GM19372 (cell line): ENCODE measurements around the gene CCDC157.

Source experiments
- ATAC-seq: cut with Tn5 transposase; IDR thresholded peaks from one replicate; pipeline ENCODE4 v1.9.1; 2021; ENCODE audit warnings: mild to moderate bottlenecking, low read depth, moderate library complexity; ENCODE audit not compliant: unreplicated experiment

The CCDC157 gene

DNA sequence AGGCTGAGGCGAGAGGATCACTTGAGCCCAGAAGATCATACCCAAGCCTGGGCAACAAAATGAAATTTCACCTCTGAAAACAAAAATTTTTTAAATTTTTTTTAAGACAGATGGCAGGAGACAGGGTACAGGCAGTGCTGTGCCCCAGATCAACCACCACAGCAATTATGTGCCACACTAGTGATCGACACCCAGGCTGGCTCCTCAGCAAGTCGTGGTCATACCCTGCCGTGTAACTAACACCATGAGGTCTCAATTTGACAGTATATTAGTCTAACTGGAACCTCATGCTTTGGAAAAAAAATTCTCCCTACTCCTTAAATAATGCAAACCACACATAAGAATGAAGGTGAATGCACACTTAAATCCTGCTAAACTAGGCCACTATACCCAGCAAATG is 8.4 kb upstream of the CCDC157 start:
- ATAC-seq: no peak

DNA sequence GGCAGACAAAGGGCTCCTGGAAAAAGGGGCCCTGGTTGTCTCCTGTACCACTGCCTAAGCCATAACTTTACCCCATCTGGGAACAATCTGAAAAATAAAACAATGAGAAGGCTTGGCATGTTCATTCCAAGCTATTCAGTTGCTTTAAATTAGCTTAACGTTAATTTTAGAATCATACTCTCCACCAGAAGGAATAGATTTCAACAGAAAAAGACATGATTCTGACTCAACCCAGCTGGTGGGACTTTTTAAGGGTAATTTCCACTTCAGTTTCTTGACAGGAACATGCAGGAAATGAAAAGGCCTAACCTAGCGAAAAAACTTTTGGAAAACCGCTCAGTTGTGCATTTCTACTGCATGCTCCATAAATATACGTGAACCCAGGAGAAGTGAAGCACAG is 8.0 kb upstream of the CCDC157 start:
- no peak for ATAC-seq

DNA sequence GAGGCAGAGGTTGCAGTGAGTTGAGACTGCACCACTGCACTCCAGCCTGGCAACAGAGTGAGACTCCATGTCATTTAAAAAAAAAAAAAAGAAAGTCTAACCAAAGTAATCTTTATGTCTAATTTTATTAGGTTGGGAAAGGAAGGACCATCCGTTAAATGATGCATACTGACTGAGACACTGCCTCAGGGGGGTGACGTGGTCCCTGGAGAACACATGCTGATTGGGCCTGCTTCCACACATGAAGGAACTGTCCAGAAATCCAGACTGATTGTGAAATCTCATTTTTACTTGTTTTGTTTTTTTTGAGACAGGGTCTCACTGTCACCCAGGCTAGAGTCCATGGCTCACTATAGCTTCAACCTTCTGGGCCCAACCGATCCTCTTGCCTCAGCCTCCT is 5.6 kb upstream of the CCDC157 start:
- ATAC-seq: no peak

DNA sequence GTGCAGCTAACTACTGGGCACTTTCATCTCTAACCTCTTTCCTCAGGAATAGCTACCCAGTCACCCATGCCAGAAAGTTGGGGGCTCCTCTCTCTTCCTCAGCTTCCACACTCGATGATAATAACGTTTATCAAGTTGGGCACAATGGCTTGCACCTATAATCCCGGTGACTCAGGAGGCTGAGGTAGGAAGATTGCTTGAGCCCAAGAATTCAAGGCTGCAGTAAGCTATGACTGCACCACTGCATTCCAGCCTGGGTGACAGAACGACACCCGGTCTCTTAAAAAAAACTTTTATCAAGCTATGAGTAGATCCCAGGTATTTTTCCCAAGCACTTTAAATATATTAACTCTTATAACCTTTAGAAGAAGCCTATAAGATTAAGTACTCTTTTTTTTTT is 2.2 kb upstream of the CCDC157 start:
- no peak for ATAC-seq

GRCh38 chr22:30357236-30357570 is 396 bp downstream of the CCDC157 start:
- no peak for ATAC-seq

DNA sequence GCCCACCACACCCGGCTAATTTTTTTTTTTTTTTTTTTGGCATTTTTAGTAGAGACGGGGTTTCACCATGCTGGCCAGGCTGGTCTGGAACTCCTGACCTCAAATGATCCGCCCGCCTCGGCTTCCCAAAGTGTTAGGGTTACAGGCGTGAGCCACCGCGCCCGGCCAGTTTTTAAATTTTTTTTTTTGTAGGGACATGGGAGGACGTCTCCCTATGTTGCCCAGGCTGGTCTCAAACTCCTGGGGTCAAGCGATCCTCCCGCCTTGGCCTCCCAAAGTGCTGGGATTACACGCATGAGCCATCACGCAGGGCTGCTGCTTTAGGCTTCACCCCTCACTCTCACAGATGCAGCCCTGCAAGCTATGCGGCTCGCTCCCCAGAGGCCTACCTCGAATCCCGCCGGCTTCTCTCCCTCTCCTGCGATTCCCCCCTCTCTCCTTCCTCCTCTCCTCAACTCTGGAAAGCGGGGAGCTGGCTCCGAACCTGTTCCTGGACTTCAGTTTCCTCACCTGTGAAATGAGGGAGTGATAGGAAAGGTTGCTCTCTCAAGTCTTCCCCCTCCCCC is 926 bp downstream of the CCDC157 start:
- ATAC-seq: no peak

GRCh38 chr22:30358541-30358940 is 1.7 kb downstream of the CCDC157 start:
- ATAC-seq: no peak

- no peak for ATAC-seq
Measured at GRCh38 chr22:30361916-30362650, 5.3 kb downstream of the CCDC157 start.

- no peak for ATAC-seq
Measured at GRCh38 chr22:30362651-30363281, 6.0 kb downstream of the CCDC157 start.

DNA sequence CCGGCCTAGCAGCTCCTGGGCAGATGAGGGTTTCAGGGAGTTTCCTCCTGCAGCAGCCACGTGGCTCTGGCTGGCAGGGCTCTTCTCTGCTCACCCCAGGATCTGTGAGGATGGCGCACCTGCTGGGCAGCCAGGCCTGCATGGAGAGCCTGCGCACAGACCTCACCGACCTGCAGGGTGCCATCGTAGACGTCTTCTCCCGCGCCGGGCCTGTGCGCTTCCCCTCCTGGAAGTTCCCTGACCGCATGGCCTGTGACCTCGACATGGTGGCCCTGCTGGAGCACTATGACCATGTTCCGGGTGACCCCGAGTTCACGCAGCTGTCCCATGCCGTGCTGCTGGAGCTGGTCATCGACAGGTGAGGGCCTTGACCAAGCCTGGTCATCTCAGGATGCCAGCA is 9.1 kb downstream of the CCDC157 start:
- ATAC-seq: no peak

DNA sequence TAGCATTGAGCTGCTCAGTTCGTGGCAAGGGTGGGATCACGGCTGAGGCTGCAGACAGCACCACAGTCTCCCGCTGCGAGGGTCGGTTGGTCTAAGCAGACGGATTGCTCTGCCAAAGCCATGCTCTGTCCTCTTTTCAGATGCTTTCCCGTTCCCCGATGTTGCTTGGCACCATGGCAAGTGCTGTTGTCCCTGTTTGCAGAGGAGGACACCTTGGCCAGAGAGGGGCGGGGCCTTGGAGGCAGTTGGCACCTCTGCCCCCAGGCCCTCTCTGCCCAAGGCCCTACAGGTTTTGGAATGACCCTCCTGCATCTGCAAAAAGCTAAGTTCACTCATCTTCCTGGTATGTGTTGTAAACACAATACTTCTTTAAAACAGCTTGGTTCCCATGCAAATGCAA is 11.6 kb downstream of the CCDC157 start:
- ATAC-seq: no peak

- no peak for ATAC-seq
Measured at GRCh38 chr22:30370641-30371230, 13.9 kb downstream of the CCDC157 start.

GRCh38 chr22:30371321-30371720 is 14.5 kb downstream of the CCDC157 start:
- ATAC-seq: no peak

- ATAC-seq: no peak
Measured at GRCh38 chr22:30371981-30372380, 15.2 kb downstream of the CCDC157 start.

GRCh38 chr22:30372915-30373314 is 16.1 kb downstream of the CCDC157 start:
- no peak for ATAC-seq

DNA sequence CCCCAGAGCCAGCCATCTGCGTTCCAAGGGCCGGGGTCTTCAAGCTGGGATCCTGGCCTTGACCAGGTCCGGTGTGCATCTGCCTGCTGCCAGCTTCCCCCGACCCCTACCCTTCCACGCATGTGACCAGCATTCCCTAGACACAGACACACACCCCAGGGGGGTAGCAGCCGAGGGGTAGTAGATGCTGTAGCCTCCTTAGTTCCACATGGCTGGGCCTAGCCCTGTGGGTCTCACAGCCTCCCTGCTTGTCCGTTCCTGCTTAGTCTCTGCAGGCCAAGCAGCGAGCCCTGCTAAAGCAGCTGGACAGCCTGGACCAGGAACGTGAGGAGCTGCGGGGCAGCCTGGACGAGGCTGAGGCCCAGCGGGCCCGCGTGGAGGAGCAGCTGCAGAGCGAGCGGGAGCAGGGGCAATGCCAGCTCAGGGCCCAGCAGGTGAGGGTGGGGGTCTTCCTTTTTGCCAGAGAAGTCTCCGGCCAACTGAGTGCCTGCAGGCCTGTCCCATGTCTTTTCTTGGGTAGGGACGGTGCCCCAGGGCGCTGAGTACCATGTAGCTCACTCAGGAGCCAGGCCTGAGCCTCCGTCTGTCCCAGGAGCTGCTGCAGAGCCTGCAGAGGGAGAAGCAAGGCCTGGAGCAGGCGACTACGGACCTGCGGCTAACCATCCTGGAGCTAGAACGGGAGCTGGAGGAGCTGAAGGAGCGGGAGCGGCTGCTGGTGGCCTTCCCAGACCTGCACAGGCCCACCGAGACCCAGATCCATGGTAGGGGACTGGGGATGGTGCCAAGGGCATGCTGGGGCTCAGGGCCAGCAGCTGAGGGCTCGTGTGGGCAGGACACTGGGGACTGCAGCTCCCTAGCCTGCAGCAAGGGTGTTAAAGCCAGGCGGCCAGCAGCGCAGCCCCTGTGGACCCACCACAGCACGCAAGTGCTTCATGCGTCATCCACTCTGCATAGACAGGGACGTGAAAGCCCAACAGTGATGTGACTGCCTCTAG is 16.8 kb downstream of the CCDC157 start:
- no peak for ATAC-seq

DNA sequence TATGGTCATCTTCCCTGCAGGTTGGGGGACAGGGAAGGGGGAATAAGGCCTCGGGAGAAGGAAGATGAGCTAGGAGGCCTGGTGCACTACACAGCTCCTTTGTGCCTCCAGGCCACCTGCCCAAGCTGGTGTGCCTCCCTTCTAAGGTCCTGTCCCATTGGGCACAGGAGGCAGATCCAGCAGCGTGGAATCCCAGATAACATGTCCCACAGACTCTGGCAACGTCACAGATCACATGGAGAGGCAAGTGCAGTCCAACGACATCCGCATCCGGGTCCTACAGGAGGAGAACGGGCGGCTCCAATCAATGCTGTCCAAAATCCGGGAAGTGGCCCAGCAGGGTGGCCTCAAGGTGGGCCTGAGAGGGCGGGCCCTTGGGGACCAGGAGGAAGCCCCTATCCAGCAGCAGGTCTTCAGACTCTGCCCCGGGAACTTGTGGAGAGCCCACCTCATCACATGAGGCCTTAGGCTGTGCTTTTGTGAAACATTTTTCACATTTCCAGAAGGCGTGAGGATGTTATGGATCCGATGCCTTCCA is 18.6 kb downstream of the CCDC157 start:
- no peak for ATAC-seq

DNA sequence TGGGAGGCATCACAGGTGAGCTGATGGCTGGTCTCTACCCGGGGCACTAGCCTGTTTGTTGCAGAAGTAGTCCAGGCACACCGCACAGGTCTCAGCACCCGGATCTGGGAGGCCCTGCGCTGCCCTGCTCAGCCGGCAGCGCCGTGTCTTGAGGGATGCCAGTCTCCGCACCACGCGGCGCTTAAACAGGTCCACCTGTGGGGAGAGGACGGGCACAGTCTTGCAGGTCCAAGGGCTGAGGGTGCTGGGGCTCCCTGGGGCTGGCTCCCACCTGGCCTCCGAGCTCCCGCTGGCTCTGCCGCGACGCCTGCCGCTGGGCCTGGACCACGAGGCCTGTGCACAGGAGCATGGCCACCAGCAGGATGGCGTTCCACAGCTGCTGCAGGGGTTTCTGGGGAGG is 23.2 kb downstream of the CCDC157 start:
- ATAC-seq: no peak

DNA sequence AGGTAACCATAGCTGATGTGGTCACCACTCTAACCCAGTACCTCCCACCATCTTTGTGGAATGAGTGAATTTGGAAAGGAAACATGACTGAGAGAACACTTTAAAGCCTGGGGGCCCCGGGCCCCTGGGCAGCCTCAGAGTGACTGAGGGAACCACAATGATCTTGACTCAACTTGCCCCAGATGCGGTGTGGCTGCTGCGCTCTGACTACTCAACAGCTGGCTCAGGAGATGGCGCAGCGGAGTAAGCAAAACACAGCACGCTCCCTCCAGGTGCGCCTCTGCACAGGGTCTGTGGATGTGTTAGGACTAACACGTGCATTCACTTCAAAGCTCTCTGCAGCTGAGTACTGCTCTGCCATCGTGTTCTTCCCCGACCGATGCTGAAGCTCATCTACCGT is 24.5 kb downstream of the CCDC157 start:
- ATAC-seq: no peak

DNA sequence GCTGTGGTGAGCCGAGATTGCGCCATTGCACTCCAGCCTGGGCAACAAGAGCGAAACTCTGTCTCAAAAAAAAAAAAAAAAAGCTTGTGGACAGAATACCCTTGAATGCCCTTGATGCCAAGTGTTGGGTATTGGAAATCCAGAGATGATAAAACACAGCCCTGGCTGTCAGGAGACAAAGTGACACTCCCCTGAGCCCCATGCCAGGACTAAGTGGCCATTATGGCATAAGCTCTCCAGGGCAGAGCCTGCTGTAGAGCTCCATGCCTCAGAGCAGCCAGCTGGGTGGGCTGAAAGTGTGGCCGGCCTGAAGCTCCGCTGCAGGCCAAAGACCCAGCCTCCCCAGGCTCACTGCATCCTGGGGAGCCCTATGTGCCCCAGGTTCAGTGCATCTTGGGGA is 25.5 kb downstream of the CCDC157 start:
- no peak for ATAC-seq
